Measurements from ENCODE around the gene SLCO4A1. TPM values are rescaled to one million over a fixed set of nuclear protein-coding genes. Genes with fewer than 3 reads are reported as not detected.

SLCO4A1 gene
- total RNA-seq, 3 donors from 2014 or later, result 13.3 to 18.5 (median 15.0) TPM

DNA sequence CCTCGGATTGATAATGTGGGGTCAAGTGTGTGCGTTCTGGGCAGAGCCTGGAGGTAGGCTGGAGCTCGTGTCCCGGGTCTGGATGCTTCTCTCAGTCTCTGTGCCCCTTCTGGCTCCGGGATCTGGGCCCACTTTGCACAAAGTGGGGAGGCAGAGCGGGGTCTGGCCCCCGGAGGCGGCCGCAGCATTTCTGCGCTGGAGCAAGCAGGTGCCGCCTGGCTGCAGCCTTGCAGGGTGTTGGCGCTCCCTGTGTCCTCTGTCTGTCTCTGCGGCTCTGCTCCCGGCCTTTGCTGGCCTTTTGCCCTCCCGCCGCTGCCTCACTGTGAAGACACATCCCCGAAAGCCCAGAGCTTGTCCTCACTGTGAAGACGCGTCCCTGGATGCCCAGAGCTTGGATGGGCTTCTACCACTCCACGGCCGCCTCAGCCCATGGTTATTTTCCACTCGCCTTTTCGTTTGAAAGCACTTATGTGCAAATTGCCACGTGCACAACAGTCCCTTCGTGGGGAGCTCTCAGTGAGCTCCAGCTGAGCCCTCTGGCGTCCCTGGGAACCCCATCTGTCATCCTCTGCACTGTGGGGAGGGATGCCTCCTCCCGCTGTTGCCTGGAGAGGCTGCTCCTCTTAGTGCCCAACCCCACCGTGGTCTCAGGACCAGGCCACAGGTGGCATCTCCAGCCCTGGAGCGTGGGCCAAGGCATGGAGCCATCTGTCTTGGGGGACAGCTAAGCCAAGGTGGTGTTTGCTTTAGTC lies 17.4 kb downstream of the SLCO4A1 start:
- TF ChIP-seq, protein P1, sequence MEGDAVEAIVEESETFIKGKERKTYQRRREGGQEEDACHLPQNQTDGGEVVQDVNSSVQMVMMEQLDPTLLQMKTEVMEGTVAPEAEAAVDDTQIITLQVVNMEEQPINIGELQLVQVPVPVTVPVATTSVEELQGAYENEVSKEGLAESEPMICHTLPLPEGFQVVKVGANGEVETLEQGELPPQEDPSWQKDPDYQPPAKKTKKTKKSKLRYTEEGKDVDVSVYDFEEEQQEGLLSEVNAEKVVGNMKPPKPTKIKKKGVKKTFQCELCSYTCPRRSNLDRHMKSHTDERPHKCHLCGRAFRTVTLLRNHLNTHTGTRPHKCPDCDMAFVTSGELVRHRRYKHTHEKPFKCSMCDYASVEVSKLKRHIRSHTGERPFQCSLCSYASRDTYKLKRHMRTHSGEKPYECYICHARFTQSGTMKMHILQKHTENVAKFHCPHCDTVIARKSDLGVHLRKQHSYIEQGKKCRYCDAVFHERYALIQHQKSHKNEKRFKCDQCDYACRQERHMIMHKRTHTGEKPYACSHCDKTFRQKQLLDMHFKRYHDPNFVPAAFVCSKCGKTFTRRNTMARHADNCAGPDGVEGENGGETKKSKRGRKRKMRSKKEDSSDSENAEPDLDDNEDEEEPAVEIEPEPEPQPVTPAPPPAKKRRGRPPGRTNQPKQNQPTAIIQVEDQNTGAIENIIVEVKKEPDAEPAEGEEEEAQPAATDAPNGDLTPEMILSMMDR (IDR thresholded peaks at IDR 0.05), result no peak
- no peaks in the 10 kb centered on the region for H3K4me1 ChIP-seq (ENCODE audit: low read depth)
- H3K36me3 ChIP-seq (ENCODE audit: low read depth), result no peaks in the 10 kb centered on the region
- H3K9me3 ChIP-seq, result no peaks in the 10 kb centered on the region
- no peak for DNase-seq
- intact Hi-C loops (cut with DNase I, micrococcal nuclease), result no loop called here
- no peak overlapping the region for H3K4me3 ChIP-seq
- no peak for ATAC-seq

DNA sequence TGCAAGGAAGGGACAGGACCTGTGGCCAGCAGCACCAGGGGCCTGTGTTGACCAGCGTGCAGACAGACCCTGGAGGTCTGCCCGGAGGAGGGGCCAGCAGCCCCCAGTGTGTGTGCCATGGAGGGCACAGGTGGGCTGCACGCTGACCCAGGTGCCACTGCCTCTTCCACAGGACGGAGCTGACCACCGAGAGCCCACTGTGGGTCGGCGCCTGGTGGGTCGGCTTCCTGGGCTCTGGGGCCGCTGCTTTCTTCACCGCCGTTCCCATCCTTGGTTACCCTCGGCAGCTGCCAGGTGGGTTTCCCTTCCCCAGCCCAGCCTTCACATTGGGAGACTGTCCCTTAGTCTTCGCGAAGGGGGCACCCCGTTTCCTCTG lies 17.9 kb downstream of the SLCO4A1 start:
- Histone ChIP-seq H3K4me3 (no peak overlapping the region), H3K4me1 (ENCODE audit: low read depth) (no peaks in the 10 kb centered on the region), H3K36me3 (ENCODE audit: low read depth) (no peaks in the 10 kb centered on the region), H3K9me3 (no peaks in the 10 kb centered on the region)
- intact Hi-C loops (cut with DNase I, micrococcal nuclease), result no loop called here
- no peak for ATAC-seq
- TF ChIP-seq, protein P1 (IDR thresholded peaks at IDR 0.05), result no peak
- DNase-seq, result no peak

DNA sequence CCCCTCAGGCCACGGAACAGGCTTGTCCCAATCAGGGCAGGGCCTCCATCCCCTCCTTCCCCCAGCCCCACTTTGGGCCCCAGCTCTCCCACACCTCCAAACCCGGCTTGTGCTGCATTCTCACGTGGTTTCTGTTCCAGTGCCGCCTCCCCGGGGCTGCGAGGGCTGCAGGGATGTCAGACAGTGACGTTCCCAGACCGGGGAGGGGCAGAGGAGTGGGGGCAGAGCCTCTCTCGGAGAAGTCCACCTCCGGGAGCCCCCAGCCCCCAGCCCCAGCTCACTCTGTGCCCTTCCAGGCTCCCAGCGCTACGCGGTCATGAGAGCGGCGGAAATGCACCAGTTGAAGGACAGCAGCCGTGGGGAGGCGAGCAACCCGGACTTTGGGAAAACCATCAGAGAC lies 18.5 kb downstream of the SLCO4A1 start:
- TF ChIP-seq, protein P1 (IDR thresholded peaks at IDR 0.05), result no peak
- Histone ChIP-seq H3K4me1 (ENCODE audit: low read depth) (no peaks in the 10 kb centered on the region), H3K36me3 (ENCODE audit: low read depth) (no peaks in the 10 kb centered on the region), H3K9me3 (no peaks in the 10 kb centered on the region), H3K4me3 (no peak overlapping the region)
- DNase-seq (no peak), ATAC-seq (no peak)
- intact Hi-C loops (cut with DNase I, micrococcal nuclease), result no loop called here

DNA sequence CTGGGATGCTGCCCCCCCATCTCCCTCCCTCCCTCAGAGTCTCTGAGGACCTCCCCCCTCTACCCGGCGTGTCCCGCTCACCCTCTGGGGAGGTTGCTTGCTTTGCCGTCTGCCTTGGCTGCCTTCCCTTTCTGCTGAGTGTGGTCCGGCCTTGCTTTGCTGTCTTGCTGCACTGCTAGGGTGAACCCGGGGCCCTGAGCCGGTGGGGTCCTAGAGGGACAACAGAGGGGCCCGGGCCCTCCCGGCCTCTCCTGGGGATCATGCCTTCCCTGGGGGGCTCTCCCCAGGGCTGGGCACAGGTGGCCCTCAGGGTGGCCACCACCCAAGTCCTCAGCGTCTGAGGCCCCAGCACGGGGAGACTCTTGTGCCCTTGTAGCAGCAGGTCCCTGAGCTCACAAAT lies 19.3 kb downstream of the SLCO4A1 start:
- H3K9me3 ChIP-seq, result no peaks in the 10 kb centered on the region
- DNase-seq, result peak in 1 of 3 donors; percentile 26
- intact Hi-C loops (cut with DNase I, micrococcal nuclease), result no loop called here
- no peak for ATAC-seq
- TF ChIP-seq, protein P1 (IDR thresholded peaks at IDR 0.05), result no peak
- H3K4me1 ChIP-seq (ENCODE audit: low read depth), result peaks cover 5% of the 10 kb centered on the region
- H3K36me3 ChIP-seq (ENCODE audit: low read depth), result no peaks in the 10 kb centered on the region
- no peak overlapping the region for H3K4me3 ChIP-seq

DNA sequence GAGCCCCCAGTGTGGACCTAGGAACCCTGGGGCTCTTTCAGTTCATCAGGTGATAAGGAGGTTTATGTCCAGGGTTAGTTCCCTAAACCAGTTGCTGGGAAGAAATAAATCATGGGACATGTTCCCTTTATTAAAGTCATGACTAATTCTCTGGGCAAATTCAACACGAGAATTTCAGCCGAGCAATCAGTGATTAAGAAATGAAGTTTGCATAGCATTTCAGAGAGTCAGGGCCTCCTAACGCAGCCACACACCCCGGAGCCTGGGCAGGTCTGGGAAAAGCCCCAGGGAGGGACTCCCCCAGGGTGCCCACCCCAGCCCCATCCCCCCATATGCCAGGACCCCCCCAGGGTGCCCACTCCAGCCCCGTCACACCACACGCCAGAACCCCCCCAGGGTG lies 20.1 kb downstream of the SLCO4A1 start:
- no peaks in the 10 kb centered on the region for H3K9me3 ChIP-seq
- TF ChIP-seq, protein P1 (IDR thresholded peaks at IDR 0.05), result no peak
- DNase-seq (no peak), ATAC-seq (no peak)
- H3K4me1 ChIP-seq (ENCODE audit: low read depth), result peaks cover 9% of the 10 kb centered on the region
- H3K36me3 ChIP-seq (ENCODE audit: low read depth), result no peaks in the 10 kb centered on the region
- intact Hi-C loops (cut with DNase I, micrococcal nuclease), result no loop called here
- H3K4me3 ChIP-seq, result no peak overlapping the region

Data from mucosa of descending colon (tissue), 3 donors.